ENCODE measurements around the gene BNIP5.

The BNIP5 gene

DNA sequence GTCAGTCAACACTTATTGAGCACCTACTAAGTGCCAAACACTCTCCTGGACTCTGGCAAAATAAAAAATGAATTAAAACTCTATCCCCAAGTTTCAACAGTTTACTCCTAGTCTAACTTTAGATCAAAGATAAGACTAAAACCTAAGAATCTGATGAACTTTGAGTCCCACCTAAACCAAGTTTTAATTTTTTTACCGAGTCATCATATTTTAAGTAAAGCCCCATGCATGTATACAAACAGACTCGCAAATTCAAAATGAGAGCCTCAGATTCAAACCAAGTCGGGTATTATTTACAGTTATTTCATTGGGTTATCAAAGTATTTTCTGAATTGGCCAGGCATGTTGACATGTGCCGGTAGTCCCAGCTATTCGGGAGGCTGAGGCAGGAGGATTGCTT lies 28.2 kb downstream of the BNIP5 start:
- no peak overlapping the region for H3K4me3 ChIP-seq (ENCODE audit: low read depth, low read length)
- no peak for DNase-seq (ENCODE audit: low read depth)
- TF ChIP-seq, protein P1, sequence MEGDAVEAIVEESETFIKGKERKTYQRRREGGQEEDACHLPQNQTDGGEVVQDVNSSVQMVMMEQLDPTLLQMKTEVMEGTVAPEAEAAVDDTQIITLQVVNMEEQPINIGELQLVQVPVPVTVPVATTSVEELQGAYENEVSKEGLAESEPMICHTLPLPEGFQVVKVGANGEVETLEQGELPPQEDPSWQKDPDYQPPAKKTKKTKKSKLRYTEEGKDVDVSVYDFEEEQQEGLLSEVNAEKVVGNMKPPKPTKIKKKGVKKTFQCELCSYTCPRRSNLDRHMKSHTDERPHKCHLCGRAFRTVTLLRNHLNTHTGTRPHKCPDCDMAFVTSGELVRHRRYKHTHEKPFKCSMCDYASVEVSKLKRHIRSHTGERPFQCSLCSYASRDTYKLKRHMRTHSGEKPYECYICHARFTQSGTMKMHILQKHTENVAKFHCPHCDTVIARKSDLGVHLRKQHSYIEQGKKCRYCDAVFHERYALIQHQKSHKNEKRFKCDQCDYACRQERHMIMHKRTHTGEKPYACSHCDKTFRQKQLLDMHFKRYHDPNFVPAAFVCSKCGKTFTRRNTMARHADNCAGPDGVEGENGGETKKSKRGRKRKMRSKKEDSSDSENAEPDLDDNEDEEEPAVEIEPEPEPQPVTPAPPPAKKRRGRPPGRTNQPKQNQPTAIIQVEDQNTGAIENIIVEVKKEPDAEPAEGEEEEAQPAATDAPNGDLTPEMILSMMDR (IDR thresholded peaks at IDR 0.05; ENCODE audit: control insufficient read depth, extremely low read depth, insufficient read depth), result no peak

DNA sequence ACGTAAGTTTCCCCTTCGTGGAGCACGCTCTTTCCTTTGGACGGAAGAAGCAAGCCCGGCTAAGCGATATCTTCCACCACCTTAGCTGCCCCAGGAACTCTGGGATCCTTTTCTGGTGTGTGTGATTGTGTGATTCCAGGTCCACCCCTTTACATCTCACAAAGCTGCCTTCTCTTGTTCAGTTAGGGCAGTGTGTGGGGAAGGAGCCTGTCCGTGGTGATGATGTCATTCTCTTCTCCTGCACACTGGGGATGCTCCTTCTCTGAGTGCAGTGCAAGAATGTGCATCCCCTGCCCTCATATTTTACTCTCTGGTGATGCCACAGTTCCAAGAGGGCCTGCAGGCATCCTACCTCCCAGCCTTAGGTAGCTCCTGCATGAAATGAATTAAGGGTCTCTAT lies 30.3 kb downstream of the BNIP5 start:
- H3K4me3 ChIP-seq (ENCODE audit: low read depth, low read length), result no peak overlapping the region
- TF ChIP-seq, protein P1 (IDR thresholded peaks at IDR 0.05; ENCODE audit: control insufficient read depth, extremely low read depth, insufficient read depth), result no peak
- no peak for DNase-seq (ENCODE audit: low read depth)

DNA sequence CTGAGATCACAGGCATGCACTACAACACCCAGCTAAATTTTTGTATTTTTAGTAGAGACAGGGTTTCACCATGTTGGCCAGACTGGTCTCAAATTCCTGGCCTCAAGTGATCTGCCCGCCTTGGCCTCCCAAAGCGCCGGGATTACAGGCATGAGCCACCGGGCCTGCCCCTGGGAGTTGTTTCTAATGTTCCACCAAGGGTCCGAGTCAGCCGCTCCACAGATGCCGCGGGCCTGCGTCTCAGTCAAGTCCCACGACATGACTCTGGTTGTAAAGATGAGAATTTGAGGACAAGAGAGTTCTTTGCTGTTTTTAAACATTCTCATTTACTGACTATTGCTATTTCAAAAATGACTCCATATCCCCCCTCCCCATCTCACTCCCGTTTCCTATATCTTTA lies 30.8 kb downstream of the BNIP5 start:
- DNase-seq (ENCODE audit: low read depth), result no peak
- TF ChIP-seq, protein P1 (IDR thresholded peaks at IDR 0.05; ENCODE audit: control insufficient read depth, extremely low read depth, insufficient read depth), result no peak
- no peak overlapping the region for H3K4me3 ChIP-seq (ENCODE audit: low read depth, low read length)

DNA sequence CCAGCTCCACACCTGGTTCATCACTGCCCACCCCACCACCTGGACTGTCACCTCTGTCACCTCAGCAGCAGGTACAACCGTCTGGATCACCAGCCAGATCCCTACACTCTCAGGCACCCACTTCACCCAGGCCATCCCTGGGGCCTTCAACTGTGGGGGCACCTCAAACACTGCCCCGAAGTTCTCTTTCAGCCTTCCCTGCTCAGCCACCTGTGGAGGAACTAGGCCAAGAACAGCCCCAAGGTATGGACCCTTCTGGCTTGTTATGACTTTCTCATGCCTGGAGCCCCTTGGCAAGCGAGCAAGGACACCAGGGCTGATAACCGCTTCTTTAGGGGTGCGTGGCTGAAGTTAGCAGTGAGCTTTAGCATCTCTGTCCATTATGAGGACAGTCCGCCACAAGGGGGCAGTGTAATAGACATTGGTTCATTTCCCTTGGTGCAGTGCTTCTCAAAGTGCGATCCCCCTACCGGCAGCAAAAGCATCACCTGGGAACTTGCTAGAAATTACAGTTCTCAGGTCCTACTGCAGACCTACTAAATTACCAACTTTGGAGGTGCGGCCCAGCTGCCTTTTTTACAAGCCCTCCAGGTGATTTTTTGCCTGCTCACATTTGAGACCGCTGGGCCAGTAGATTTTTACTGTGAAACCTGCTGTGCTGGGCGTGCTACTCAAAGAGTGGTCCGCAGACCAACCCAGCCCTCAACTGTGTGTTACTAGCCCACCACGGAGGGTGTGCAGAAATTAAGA lies 34.3 kb downstream of the BNIP5 start:
- H3K4me3 ChIP-seq (ENCODE audit: low read depth, low read length), result no peak overlapping the region
- TF ChIP-seq, protein P1 (IDR thresholded peaks at IDR 0.05; ENCODE audit: control insufficient read depth, extremely low read depth, insufficient read depth), result peak; percentile 99
- DNase-seq (ENCODE audit: low read depth), result peak; percentile 69

DNA sequence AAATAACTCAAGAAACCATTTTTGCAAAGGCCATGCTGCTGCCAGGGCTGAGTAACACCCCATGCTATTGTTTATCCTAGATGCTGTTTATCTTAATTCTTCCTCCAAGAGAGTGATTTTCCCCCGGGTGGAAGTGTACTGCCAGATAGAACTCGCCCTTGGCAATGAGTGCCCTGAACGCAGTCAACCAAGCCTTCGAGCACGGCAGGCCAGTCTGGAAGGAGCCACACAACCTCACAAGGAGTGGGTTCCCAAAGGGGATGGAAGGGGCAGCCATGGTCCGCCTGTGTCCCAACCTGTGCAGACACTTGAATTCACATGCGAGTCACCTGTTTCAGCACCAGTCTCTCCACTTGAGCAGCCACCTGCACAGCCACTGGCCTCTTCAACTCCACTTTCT lies 34.9 kb downstream of the BNIP5 start:
- no peak for DNase-seq (ENCODE audit: low read depth)
- TF ChIP-seq, protein P1 (IDR thresholded peaks at IDR 0.05; ENCODE audit: control insufficient read depth, extremely low read depth, insufficient read depth), result no peak
- no peak overlapping the region for H3K4me3 ChIP-seq (ENCODE audit: low read depth, low read length)

DNA sequence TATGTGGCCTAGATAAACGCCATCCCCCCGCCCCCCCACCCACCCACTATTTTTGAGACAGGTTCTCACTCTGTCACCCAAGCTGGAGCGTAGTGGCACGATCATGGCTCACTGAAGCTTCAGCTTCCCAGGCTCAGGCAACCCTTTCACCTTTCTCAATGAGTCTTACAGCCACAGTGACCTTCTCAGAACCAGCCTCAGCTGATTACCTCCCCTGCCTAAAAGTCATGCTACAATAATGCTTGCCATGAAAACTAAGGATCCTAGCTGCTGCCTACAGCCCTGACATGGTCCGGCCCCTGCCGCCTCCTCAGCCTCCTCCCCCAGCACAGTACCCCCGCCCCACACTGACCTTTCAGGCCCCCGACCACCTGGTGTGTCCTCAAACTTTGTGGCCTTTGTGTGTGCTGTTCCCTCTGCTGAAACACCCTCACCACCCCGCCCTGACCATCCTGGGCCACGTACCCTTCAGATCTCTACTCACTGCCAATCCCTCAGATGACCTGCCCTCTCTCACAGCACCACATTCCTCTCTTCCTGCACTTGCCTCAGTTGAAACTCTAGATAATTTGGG lies 35.5 kb downstream of the BNIP5 start:
- no peak for DNase-seq (ENCODE audit: low read depth)
- TF ChIP-seq, protein P1 (IDR thresholded peaks at IDR 0.05; ENCODE audit: control insufficient read depth, extremely low read depth, insufficient read depth), result no peak
- no peak overlapping the region for H3K4me3 ChIP-seq (ENCODE audit: low read depth, low read length)

DNA sequence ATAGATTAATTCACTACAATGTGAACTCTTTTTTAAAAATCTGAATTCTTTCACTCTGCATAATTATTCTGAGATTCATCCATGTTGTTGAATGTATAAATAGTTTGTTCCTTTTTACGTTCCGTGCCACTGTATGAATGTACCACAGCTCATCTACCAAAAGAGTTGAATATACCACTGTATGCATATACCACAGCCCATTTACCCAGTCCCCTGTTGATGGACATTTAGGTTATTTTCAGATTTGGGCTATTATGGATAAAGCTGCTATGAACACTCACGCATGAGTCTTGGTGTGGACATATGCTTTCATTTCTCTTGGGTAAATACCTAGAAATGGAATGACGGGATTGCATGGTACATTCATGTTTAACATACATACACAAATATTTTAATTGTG lies 38.7 kb downstream of the BNIP5 start:
- H3K4me3 ChIP-seq (ENCODE audit: low read depth, low read length), result no peak overlapping the region
- DNase-seq (ENCODE audit: low read depth), result no peak
- TF ChIP-seq, protein P1 (IDR thresholded peaks at IDR 0.05; ENCODE audit: control insufficient read depth, extremely low read depth, insufficient read depth), result no peak
